Natural killer cell (primary cell): ENCODE data around the gene FRMD3. TPM values are rescaled to one million over a fixed set of nuclear protein-coding genes. Genes with fewer than 3 reads are reported as not detected.

Experiments used
- ATAC-seq, 3 donors: fragments of 150-1000 bp in 2 of 3; fragments of 200-7000 bp in 1 of 3; cut with Tn5 transposase; 1 replicate in 1 of 3; 2 replicates in 2 of 3; pipeline ENCODE4 v1.10.0; 2021; ENCODE audit warnings: mild to moderate bottlenecking in 2 of 3, moderate library complexity in 2 of 3
- DNase-seq, 2 donors: peaks; one replicate each; pipeline versions ENCODE4 v3.0.0 to v3.0.0-alpha.2; 2013 to 2021; ENCODE audit warnings: mixed read lengths in 1 of 2
- H3K27ac ChIP-seq: one replicate; pipeline ENCODE4 v1.5.1; 2013; ENCODE audit warnings: mild to moderate bottlenecking, low read length
- H3K27me3 ChIP-seq: one replicate; pipeline ENCODE4 v1.6.1; 2013; ENCODE audit warnings: low read length; ENCODE audit not compliant: control insufficient read depth, insufficient read depth
- H3K36me3 ChIP-seq: one replicate; pipeline ENCODE4 v1.6.1; 2013; ENCODE audit warnings: low read length; ENCODE audit not compliant: control insufficient read depth, insufficient read depth
- H3K4me1 ChIP-seq: one replicate; pipeline ENCODE4 v1.6.1; 2013; ENCODE audit warnings: low read length; ENCODE audit not compliant: control insufficient read depth, insufficient read depth
- H3K4me3 ChIP-seq: one replicate; pipeline ENCODE4 v1.5.1; 2013; ENCODE audit warnings: low read length
- H3K9me3 ChIP-seq: one replicate; pipeline ENCODE4 v1.6.1; 2013; ENCODE audit warnings: low read length; ENCODE audit not compliant: control insufficient read depth, insufficient read depth
- H3K27ac Mint-ChIP-seq, 2 donors: one replicate each; pipeline ENCODE4 v1.8.0; 2022; ENCODE audit warnings: mild to moderate bottlenecking in 2 of 2, mixed read lengths in 2 of 2, moderate library complexity in 1 of 2
- H3K27me3 Mint-ChIP-seq, 2 donors: one replicate each; pipeline ENCODE4 v1.8.0; 2022; ENCODE audit warnings: low read depth in 2 of 2, mixed read lengths in 2 of 2
- H3K36me3 Mint-ChIP-seq: one replicate; pipeline ENCODE4 v1.8.0; 2022; ENCODE audit warnings: mixed read lengths
- H3K4me1 Mint-ChIP-seq, 2 donors: one replicate each; pipeline ENCODE4 v1.8.0; 2022; ENCODE audit warnings: mixed read lengths in 2 of 2
- H3K4me3 Mint-ChIP-seq: one replicate; pipeline ENCODE4 v1.8.0; 2022; ENCODE audit warnings: mild to moderate bottlenecking, moderate library complexity, mixed read lengths
- H3K9me3 Mint-ChIP-seq, 2 donors: one replicate each; pipeline ENCODE4 v1.8.0; 2022; ENCODE audit warnings: mixed read lengths in 2 of 2
- CTCF ChIP-seq: fragments of 200-600 bp; IDR thresholded peaks from one replicate; pipeline ENCODE4 v1.8.0; 2022; ENCODE audit warnings: antibody characterized with exemption
- WGBS: methylation state at CpG from one replicate; pipeline ENCODE4 v1.1.7; 2013; ENCODE audit warnings: missing lambda C conversion rate; ENCODE audit not compliant: insufficient coverage; 5-methylcytosine and 5-hydroxymethylcytosine counted together
- intact Hi-C: fragments of 100-400 bp; cut with micrococcal nuclease; formaldehyde crosslinking; loops from one replicate; pipeline ENCODE4 v1.14.2; 2022
- total RNA-seq, 4 donors: library from RNA; stranded (reverse); fragments of 120-200 nt in 1 of 4; gene quantifications; one replicate each; pipeline versions ENCODE4 v1.2.3 to v1.2.4, GENCODE V29; 2013 to 2022

FRMD3 gene
- total RNA-seq, 3 donors from 2014 or later (not counting 1 experiment from before 2014, with no cell fraction given): 1.2 to 2.4 (median 2.1) TPM

DNA sequence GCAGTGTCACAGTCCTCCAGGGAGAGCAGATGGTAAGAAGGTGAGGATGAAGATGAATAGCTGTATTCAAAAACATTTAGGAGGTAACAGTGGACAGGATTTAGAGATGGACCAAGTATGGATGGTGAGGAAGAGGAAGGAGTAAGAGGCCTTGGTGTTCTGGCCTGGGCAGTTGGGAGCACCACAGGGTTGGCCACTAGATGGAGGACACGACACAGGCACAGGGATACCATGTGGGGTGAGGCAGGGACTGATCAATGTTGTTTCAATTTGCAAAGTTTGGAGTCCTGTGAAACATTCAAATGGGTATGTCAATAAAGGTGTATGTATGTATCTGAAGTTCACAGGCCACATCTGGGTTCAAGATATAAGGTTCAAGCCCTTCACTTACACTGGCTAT is 334.2 kb downstream of the FRMD3 start:
- no peak for TF ChIP-seq CTCF
- Histone ChIP-seq H3K36me3 (no peaks in the 10 kb centered on the region), H3K4me1 (no peaks in the 10 kb centered on the region), H3K4me3 (no peak overlapping the region), H3K27ac (no peak overlapping the region), H3K9me3 (no peaks in the 10 kb centered on the region), H3K27me3 (no peaks in the 10 kb centered on the region)
- no peaks in the 10 kb centered on the region for H3K27me3 Mint-ChIP-seq
- H3K4me1 Mint-ChIP-seq: no peaks in the 10 kb centered on the region
- no peak for DNase-seq
- no peak for ATAC-seq
- 76% methylated on average over 1 of the region's 1 CpG for WGBS
- peaks cover 0 to 2% of the 10 kb centered on the region in 2 donors for H3K9me3 Mint-ChIP-seq
- no peaks in the 10 kb centered on the region for H3K36me3 Mint-ChIP-seq
- intact Hi-C loops: no loop called here
- no peak overlapping the region for H3K27ac Mint-ChIP-seq
- no peak overlapping the region for H3K4me3 Mint-ChIP-seq

DNA sequence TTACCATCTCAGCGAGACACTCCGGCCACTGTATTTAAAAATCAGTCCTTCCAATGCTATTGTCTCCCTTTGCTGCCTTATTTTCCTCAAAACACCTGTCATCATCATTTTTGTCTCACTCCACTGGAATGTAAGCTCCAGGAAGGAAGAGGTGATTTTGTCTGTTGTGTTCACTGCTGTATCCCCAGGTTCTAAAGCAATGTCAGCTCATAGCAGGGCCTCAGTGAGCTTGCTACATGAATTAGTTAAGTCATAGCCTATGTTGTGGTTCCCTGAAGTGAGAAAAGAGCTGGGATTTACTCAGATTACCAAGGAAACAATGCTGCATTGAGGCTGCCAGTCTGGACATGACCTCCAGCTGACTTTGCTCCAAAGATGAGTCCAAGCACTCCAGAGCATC is 337.7 kb downstream of the FRMD3 start:
- H3K4me3 Mint-ChIP-seq: no peak overlapping the region
- DNase-seq (no peak), ATAC-seq (no peak)
- Histone ChIP-seq H3K4me1 (no peaks in the 10 kb centered on the region), H3K27ac (no peak overlapping the region), H3K27me3 (no peaks in the 10 kb centered on the region), H3K4me3 (no peak overlapping the region), H3K9me3 (no peaks in the 10 kb centered on the region), H3K36me3 (no peaks in the 10 kb centered on the region)
- 89% methylated on average over 2 of the region's 2 CpGs for WGBS
- intact Hi-C loops: no loop called here
- H3K27me3 Mint-ChIP-seq: no peaks in the 10 kb centered on the region
- H3K4me1 Mint-ChIP-seq: no peaks in the 10 kb centered on the region
- TF ChIP-seq CTCF: no peak
- H3K9me3 Mint-ChIP-seq: peaks cover 0 to 2% of the 10 kb centered on the region in 2 donors
- no peaks in the 10 kb centered on the region for H3K36me3 Mint-ChIP-seq
- no peak overlapping the region for H3K27ac Mint-ChIP-seq

DNA sequence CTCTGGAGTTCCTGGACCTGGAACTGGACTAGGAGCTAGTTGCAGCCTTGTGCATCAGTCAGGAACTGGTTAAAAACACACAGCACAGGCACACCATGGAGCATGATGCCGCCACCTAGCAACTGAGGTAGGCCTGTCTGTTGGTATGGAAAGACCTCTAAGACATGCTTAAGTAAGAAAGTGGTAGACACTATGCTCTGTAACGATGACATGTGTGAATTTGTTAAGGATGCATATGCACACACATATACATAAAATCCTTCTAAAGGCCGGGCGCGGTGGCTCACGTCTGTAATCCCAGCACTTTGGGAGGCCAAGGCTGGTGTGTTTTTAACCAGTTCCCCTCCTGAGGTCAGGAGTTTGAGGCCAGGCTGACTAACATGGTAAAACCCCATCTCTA is 338.4 kb downstream of the FRMD3 start:
- Histone ChIP-seq H3K4me3 (no peak overlapping the region), H3K9me3 (no peaks in the 10 kb centered on the region), H3K27ac (no peak overlapping the region), H3K4me1 (no peaks in the 10 kb centered on the region), H3K27me3 (no peaks in the 10 kb centered on the region), H3K36me3 (no peaks in the 10 kb centered on the region)
- no peaks in the 10 kb centered on the region for H3K4me1 Mint-ChIP-seq
- peaks cover 0 to 2% of the 10 kb centered on the region in 2 donors for H3K9me3 Mint-ChIP-seq
- H3K27ac Mint-ChIP-seq: no peak overlapping the region
- no peaks in the 10 kb centered on the region for H3K27me3 Mint-ChIP-seq
- TF ChIP-seq CTCF: no peak
- DNase-seq (no peak), ATAC-seq (no peak)
- intact Hi-C loops: no loop called here
- H3K4me3 Mint-ChIP-seq: no peak overlapping the region
- 91% methylated on average over 5 of the region's 6 CpGs for WGBS
- no peaks in the 10 kb centered on the region for H3K36me3 Mint-ChIP-seq

DNA sequence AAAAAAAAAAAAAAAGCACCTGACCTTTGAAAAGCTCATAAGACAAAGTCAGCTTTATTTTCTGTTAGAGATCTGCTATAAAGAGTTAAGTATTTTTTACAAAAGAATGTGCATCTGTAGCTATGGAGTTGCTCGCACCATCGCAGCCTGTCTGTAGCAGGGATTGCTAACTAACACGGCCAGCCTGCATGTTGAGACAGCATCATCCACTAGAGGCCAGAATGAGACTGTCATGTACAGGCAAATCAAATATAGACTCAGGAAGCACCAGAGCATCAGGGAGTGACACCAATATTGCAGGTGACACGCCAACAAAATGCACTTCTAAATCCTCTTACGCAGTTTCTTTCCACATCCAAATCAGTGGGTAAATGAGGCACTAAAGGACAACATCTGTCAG is 339.0 kb downstream of the FRMD3 start:
- Histone ChIP-seq H3K27me3 (no peaks in the 10 kb centered on the region), H3K27ac (no peak overlapping the region), H3K9me3 (no peaks in the 10 kb centered on the region), H3K4me3 (no peak overlapping the region), H3K36me3 (no peaks in the 10 kb centered on the region), H3K4me1 (no peaks in the 10 kb centered on the region)
- Mint-ChIP-seq H3K9me3 (peaks cover 0 to 2% of the 10 kb centered on the region in 2 donors), H3K4me1 (no peaks in the 10 kb centered on the region), H3K27me3 (no peaks in the 10 kb centered on the region), H3K4me3 (no peak overlapping the region), H3K27ac (no peak overlapping the region), H3K36me3 (no peaks in the 10 kb centered on the region)
- DNase-seq (no peak), ATAC-seq (no peak)
- 61% methylated on average over 5 of the region's 5 CpGs for WGBS
- TF ChIP-seq CTCF: no peak
- intact Hi-C loops: no loop called here
